ENCODE measurements around the gene ARL6.
"Not testable (repeated sequence)": the region's sequence is repeated elsewhere in the genome, so short reads cannot be mapped to it uniquely, and the experiment has no call there.

Gene ARL6

GRCh38 chr3:97821774-97822358 lies 57.3 kb downstream of the ARL6 start, which contains the start of gene CRYBG3:
CRYBG3 (plus strand) TSS chr3:97822011; CDS start chr3:97822207, 196 bp downstream.
- peak; percentile 78 for DNase-seq (ENCODE audit: low read depth)

GRCh38 chr3:97822359-97822775 lies 57.8 kb downstream of the ARL6 start:
- no peak for DNase-seq (ENCODE audit: low read depth)

GRCh38 chr3:97823046-97824004 lies 58.8 kb downstream of the ARL6 start:
- DNase-seq (ENCODE audit: low read depth), result no peak

- DNase-seq (ENCODE audit: low read depth), result no peak
Observed at GRCh38 chr3:97825101-97825500, 60.5 kb downstream of the ARL6 start.

- no peak for DNase-seq (ENCODE audit: low read depth)
Observed at GRCh38 chr3:97827741-97828471, 63.3 kb downstream of the ARL6 start.

- no peak for DNase-seq (ENCODE audit: low read depth)
Observed at GRCh38 chr3:97829198-97829597, 64.6 kb downstream of the ARL6 start.

- no peak for DNase-seq (ENCODE audit: low read depth)
Observed at GRCh38 chr3:97830638-97831037, 66.1 kb downstream of the ARL6 start.

GRCh38 chr3:97831140-97831539 lies 66.6 kb downstream of the ARL6 start:
- no peak for DNase-seq (ENCODE audit: low read depth)

- DNase-seq (ENCODE audit: low read depth), result not testable (repeated sequence)
Observed at GRCh38 chr3:97833184-97833583, 68.6 kb downstream of the ARL6 start.

- DNase-seq (ENCODE audit: low read depth), result no peak
Observed at GRCh38 chr3:97835761-97836160, 71.2 kb downstream of the ARL6 start.

- DNase-seq (ENCODE audit: low read depth), result no peak
Observed at GRCh38 chr3:97838393-97838792, 73.8 kb downstream of the ARL6 start.

GRCh38 chr3:97839944-97840343 lies 75.4 kb downstream of the ARL6 start:
- no peak for DNase-seq (ENCODE audit: low read depth)

GRCh38 chr3:97841304-97841703 lies 76.7 kb downstream of the ARL6 start:
- DNase-seq (ENCODE audit: low read depth), result no peak

GRCh38 chr3:97841956-97842355 lies 77.4 kb downstream of the ARL6 start:
- DNase-seq (ENCODE audit: low read depth), result no peak

GRCh38 chr3:97848779-97849178 lies 84.2 kb downstream of the ARL6 start:
- DNase-seq (ENCODE audit: low read depth), result no peak
